Thyroid gland (tissue), 4 donors: Measurements from ENCODE around the gene MTFMT.

Source experiments
- POLR2A ChIP-seq, 2 donors: fragments of 450-650 bp; IDR thresholded peaks; one replicate each; pipeline ENCODE4 v1.6.1; 2017; ENCODE audit warnings: antibody characterized with exemption in 2 of 2, mild to moderate bottlenecking in 2 of 2, moderate library complexity in 1 of 2
- TF ChIP-seq, protein P1 (sequence below), 6 experiments: fragments of 200-600 bp in 3 of 6; fragments of 450-650 bp in 3 of 6; sonication (generic) in 3 of 6; IDR thresholded peaks; one replicate each; pipeline ENCODE4 v1.5.1; 2016 to 2019; ENCODE audit warnings: antibody characterized with exemption in 6 of 6, mild to moderate bottlenecking in 2 of 6, inconsistent platforms in 1 of 6, moderate library complexity in 1 of 6

DNA sequence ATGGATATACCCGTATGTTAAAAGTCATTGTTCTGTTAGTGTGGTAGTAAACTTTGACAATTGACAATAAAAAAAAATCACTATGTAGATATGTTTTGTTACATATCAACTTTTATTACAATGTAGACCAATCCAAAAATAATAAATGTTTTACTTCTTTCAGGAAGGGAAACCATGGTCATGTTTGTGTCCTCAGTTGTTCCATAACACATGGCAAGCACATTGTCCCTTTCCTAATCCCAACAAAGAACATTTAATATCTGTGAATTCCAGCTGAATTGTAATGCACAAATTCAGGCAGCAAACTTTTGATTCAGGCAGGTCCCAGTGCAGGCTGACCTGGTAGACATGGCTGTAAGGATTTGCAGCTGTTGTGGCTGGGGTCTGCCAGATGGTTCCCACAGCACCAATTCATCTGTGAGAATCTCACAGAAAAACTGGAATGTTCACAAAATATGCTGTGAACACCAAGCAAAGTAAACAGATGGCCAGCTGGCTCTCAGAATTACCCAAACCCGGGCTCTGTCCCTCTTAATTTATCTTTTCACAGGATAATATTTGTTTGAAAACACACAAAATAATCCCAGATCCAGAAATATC, 37.8 kb downstream of the MTFMT start:
- TF ChIP-seq, protein P1, sequence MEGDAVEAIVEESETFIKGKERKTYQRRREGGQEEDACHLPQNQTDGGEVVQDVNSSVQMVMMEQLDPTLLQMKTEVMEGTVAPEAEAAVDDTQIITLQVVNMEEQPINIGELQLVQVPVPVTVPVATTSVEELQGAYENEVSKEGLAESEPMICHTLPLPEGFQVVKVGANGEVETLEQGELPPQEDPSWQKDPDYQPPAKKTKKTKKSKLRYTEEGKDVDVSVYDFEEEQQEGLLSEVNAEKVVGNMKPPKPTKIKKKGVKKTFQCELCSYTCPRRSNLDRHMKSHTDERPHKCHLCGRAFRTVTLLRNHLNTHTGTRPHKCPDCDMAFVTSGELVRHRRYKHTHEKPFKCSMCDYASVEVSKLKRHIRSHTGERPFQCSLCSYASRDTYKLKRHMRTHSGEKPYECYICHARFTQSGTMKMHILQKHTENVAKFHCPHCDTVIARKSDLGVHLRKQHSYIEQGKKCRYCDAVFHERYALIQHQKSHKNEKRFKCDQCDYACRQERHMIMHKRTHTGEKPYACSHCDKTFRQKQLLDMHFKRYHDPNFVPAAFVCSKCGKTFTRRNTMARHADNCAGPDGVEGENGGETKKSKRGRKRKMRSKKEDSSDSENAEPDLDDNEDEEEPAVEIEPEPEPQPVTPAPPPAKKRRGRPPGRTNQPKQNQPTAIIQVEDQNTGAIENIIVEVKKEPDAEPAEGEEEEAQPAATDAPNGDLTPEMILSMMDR (IDR thresholded peaks at IDR 0.05) = no peak
- no peak for TF ChIP-seq POLR2A (IDR thresholded peaks at IDR 0.05)
